Cardiac fibroblast (primary cell): ENCODE measurements around the gene IPP.
"Not testable (repeated sequence)": the region's sequence is repeated elsewhere in the genome, so short reads cannot be mapped to it uniquely, and the experiment has no call there.

Experiments
- DNase-seq, 2 donors: peaks; one replicate each; pipeline versions ENCODE4 v3.0.0 to v3.0.0-alpha.2; 2010; ENCODE audit warnings: low read depth in 2 of 2
- H3K4me3 ChIP-seq, 2 donors: replicated peaks in 1 of 2; 1 replicate in 1 of 2; 2 replicates in 1 of 2; pipeline ENCODE4 v1.5.1; 2011; ENCODE audit warnings: low read depth in 2 of 2, low read length in 2 of 2, mild to moderate bottlenecking in 2 of 2, moderate library complexity in 1 of 2
- TF ChIP-seq, protein P1 (sequence below): IDR thresholded peaks from one replicate; pipeline ENCODE4 v1.5.1; 2011; ENCODE audit warnings: low read depth, mild to moderate bottlenecking, low read length, inconsistent platforms

IPP gene

GRCh38 chr1:45685308-45686014, 65.0 kb downstream of the IPP start:
- peak overlapping the region; percentile 95 to 97 for H3K4me3 ChIP-seq
- TF ChIP-seq, protein P1, sequence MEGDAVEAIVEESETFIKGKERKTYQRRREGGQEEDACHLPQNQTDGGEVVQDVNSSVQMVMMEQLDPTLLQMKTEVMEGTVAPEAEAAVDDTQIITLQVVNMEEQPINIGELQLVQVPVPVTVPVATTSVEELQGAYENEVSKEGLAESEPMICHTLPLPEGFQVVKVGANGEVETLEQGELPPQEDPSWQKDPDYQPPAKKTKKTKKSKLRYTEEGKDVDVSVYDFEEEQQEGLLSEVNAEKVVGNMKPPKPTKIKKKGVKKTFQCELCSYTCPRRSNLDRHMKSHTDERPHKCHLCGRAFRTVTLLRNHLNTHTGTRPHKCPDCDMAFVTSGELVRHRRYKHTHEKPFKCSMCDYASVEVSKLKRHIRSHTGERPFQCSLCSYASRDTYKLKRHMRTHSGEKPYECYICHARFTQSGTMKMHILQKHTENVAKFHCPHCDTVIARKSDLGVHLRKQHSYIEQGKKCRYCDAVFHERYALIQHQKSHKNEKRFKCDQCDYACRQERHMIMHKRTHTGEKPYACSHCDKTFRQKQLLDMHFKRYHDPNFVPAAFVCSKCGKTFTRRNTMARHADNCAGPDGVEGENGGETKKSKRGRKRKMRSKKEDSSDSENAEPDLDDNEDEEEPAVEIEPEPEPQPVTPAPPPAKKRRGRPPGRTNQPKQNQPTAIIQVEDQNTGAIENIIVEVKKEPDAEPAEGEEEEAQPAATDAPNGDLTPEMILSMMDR = no peak
- peak in 1 of 2 donors; percentile 23 for DNase-seq

DNA sequence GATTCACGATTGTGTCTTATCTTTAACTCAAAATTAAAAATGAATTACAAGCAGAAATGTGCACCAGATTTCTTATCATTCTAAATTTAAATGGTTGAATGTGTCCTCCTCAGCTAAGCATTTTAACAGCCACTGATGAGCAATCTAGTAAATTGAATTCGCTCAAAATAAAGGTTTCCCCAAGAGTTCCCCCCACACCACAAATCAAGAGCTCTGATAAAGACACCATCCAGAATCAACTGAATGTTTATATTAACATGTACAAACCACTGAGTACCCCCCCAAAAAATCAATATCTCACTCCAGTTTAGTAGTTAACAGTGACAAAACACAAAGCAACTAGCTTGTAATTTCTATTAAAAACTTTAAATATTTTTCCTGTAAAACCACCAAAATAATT, 66.1 kb downstream of the IPP start:
- no peak for DNase-seq
- TF ChIP-seq, protein P1 = no peak
- H3K4me3 ChIP-seq = peak overlapping the region; percentile 6 to 97

GRCh38 chr1:45682942-45683341, 67.5 kb downstream of the IPP start:
- DNase-seq = no peak
- TF ChIP-seq, protein P1 = no peak
- no peak overlapping the region for H3K4me3 ChIP-seq

DNA sequence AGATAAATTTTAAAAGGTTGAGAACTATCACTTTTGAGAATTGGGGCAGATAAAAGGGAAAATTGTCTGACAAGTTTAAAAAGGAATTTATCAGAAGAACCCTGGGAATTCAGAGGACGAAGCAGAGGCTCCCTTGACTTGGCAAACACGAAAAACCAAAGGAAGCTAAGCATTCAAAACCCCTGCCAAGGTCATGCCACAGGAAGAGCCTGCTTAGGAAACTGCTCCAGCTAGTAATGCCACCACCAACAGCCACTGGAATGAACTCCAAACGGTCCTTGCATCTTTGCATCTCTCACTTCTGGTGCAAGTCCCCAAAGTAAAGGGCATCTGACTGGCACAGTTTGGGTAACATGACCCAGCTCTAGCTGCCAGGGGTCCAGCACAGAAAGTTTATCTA, 71.3 kb downstream of the IPP start:
- TF ChIP-seq, protein P1 = no peak
- DNase-seq = peak; percentile 35 to 61
- H3K4me3 ChIP-seq = no peak overlapping the region

GRCh38 chr1:45678489-45678888, 72.0 kb downstream of the IPP start:
- DNase-seq = no peak
- H3K4me3 ChIP-seq = no peak overlapping the region
- TF ChIP-seq, protein P1 = no peak

DNA sequence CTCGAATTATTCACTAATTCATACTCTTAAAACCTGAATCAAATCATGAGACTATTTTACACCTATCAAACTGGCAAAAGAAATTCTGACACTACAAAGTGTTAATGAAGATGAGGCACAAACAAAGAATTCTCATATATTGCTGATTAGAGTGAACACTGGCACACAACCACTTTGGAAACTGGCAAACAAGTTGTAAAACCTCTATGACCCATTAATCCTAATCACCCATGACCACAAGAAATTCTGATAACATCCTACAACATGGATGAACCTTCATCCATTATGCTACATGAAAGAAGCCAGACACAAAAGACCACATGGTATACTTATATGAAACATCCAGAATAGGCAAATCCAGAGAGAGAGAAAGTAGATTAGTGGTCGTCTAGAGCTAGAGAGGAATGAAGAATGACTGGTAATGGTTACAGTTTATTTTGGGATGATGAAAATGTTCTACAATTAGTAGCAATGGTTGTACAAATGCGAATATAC, 72.7 kb downstream of the IPP start:
- no peak overlapping the region for H3K4me3 ChIP-seq
- TF ChIP-seq, protein P1 = no peak
- no peak for DNase-seq

- DNase-seq, H3K4me3 ChIP-seq: not testable (repeated sequence)
Observed at GRCh38 chr1:45676553-45676952, 73.9 kb downstream of the IPP start.
